Vagina (tissue), 2 donors: ENCODE data around the gene LRCH1.

Source experiments
- POLR2A ChIP-seq, 2 donors: fragments of 450-650 bp; IDR thresholded peaks; one replicate each; pipeline ENCODE4 v1.6.1; 2017; ENCODE audit warnings: antibody characterized with exemption in 2 of 2, mild to moderate bottlenecking in 2 of 2, moderate library complexity in 2 of 2
- POLR2AphosphoS5 ChIP-seq, 2 donors: sonication (generic); formaldehyde crosslinking; IDR thresholded peaks; one replicate each; pipeline ENCODE4 v1.9.0; 2017; ENCODE audit warnings: antibody characterized with exemption in 2 of 2, mild to moderate bottlenecking in 2 of 2, low read depth in 1 of 2; ENCODE audit not compliant: insufficient read depth in 1 of 2
- TF ChIP-seq, protein P1 (sequence below), 3 experiments: fragments of 450-650 bp in 2 of 3; fragments of 200-600 bp in 1 of 3; sonication (generic) in 1 of 3; IDR thresholded peaks; one replicate each; pipeline ENCODE4 v1.5.1; 2017 to 2019; ENCODE audit warnings: antibody characterized with exemption in 3 of 3, mild to moderate bottlenecking in 2 of 3, moderate library complexity in 2 of 3

DNA sequence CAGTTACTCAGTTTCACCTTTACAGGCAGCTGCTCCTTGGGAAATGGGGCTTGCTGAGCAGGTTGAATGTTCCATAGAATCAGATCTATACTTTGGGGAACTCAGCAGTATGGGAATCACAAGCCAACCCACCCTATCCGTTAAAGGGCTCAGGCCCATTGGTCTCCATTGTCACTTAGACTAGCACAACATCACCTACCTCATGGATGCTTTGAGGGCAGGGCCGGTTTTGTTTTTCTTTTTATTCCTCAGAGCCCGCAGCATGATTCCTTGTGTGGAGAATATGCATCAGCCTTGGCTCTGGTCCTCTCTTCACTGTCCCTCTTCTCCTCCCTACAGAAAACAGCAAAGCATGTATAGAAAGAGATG, 48.0 kb downstream of the LRCH1 start:
- TF ChIP-seq, protein P1, sequence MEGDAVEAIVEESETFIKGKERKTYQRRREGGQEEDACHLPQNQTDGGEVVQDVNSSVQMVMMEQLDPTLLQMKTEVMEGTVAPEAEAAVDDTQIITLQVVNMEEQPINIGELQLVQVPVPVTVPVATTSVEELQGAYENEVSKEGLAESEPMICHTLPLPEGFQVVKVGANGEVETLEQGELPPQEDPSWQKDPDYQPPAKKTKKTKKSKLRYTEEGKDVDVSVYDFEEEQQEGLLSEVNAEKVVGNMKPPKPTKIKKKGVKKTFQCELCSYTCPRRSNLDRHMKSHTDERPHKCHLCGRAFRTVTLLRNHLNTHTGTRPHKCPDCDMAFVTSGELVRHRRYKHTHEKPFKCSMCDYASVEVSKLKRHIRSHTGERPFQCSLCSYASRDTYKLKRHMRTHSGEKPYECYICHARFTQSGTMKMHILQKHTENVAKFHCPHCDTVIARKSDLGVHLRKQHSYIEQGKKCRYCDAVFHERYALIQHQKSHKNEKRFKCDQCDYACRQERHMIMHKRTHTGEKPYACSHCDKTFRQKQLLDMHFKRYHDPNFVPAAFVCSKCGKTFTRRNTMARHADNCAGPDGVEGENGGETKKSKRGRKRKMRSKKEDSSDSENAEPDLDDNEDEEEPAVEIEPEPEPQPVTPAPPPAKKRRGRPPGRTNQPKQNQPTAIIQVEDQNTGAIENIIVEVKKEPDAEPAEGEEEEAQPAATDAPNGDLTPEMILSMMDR (IDR thresholded peaks at IDR 0.05): no peak
- TF ChIP-seq POLR2A (IDR thresholded peaks at IDR 0.05) (no peak), POLR2AphosphoS5 (IDR thresholded peaks at IDR 0.05; ENCODE audit: insufficient read depth in 1 of 2, low read depth in 1 of 2) (no peak)
